H9 (cell line): Measurements from ENCODE around the gene CST4. TPM values are rescaled to one million over a fixed set of nuclear protein-coding genes. Genes with fewer than 3 reads are reported as not detected.

Experiments used
- DNase-seq: peaks from one replicate; pipeline ENCODE4 v3.0.0-alpha.2; 2017
- H2AFZ ChIP-seq: one replicate; pipeline ENCODE4 v1.6.1; 2013; ENCODE audit warnings: mild to moderate bottlenecking, low read length, control low read depth, moderate library complexity
- H2AK5ac ChIP-seq: 2 replicates; pipeline ENCODE4 v1.6.1; 2013; ENCODE audit warnings: low read length, control low read depth, mixed read lengths; ENCODE audit not compliant: insufficient read length
- H2BK120ac ChIP-seq: one replicate; pipeline ENCODE4 v1.6.1; 2013; ENCODE audit warnings: low read depth, mild to moderate bottlenecking, low read length, control low read depth, inconsistent platforms; ENCODE audit not compliant: poor library complexity, severe bottlenecking
- H2BK12ac ChIP-seq: 2 replicates; pipeline ENCODE4 v1.6.1; 2013; ENCODE audit warnings: low read length, control low read depth, mixed read lengths, low read depth; ENCODE audit not compliant: insufficient read length
- H2BK15ac ChIP-seq: 2 replicates; pipeline ENCODE4 v1.6.1; 2013; ENCODE audit warnings: low read depth, low read length, control low read depth
- H2BK20ac ChIP-seq: one replicate; pipeline ENCODE4 v1.6.1; 2013; ENCODE audit warnings: low read depth, mild to moderate bottlenecking, low read length, control low read depth, inconsistent platforms; ENCODE audit not compliant: poor library complexity, severe bottlenecking
- H2BK5ac ChIP-seq: 2 replicates; pipeline ENCODE4 v1.6.1; 2013; ENCODE audit warnings: low read length, control low read depth, mixed read lengths; ENCODE audit not compliant: insufficient read length
- H3K14ac ChIP-seq: 2 replicates; pipeline ENCODE4 v1.6.1; 2013; ENCODE audit warnings: low read length, control low read depth; ENCODE audit not compliant: insufficient read depth
- H3K18ac ChIP-seq: 2 replicates; pipeline ENCODE4 v1.6.1; 2013; ENCODE audit warnings: low read depth, mild to moderate bottlenecking, mixed read lengths, low read length, control low read depth; ENCODE audit not compliant: insufficient read length
- H3K23ac ChIP-seq: 2 replicates; pipeline ENCODE4 v1.6.1; 2013; ENCODE audit warnings: low read length, control low read depth, mixed read lengths, low read depth; ENCODE audit not compliant: insufficient read length
- H3K23me2 ChIP-seq: 2 replicates; pipeline ENCODE4 v1.6.1; 2013; ENCODE audit warnings: low read depth, mild to moderate bottlenecking, mixed read lengths, low read length, control low read depth; ENCODE audit not compliant: insufficient read length, poor library complexity, severe bottlenecking
- H3K27ac ChIP-seq: 2 replicates; pipeline ENCODE4 v1.5.1; 2013; ENCODE audit warnings: low read length, control low read depth, mixed read lengths, low read depth; ENCODE audit not compliant: insufficient read length
- H3K27me3 ChIP-seq: 2 replicates; pipeline ENCODE4 v1.6.1; 2013; ENCODE audit warnings: low read length, control low read depth, inconsistent platforms; ENCODE audit not compliant: insufficient read depth
- H3K4ac ChIP-seq: 2 replicates; pipeline ENCODE4 v1.6.1; 2013; ENCODE audit warnings: low read depth, mild to moderate bottlenecking, control low read depth, inconsistent platforms, low read length, moderate library complexity
- H3K4me1 ChIP-seq: 2 replicates; pipeline ENCODE4 v1.6.1; 2013; ENCODE audit warnings: low read length, control low read depth, inconsistent platforms; ENCODE audit not compliant: insufficient read depth
- H3K4me2 ChIP-seq: 2 replicates; pipeline ENCODE4 v1.6.1; 2013; ENCODE audit warnings: low read length, control low read depth, mixed read lengths; ENCODE audit not compliant: insufficient read length, insufficient read depth
- H3K56ac ChIP-seq: 2 replicates; pipeline ENCODE4 v1.6.1; 2013; ENCODE audit warnings: low read depth, mild to moderate bottlenecking, mixed read lengths, low read length, control low read depth; ENCODE audit not compliant: insufficient read length
- H3K79me1 ChIP-seq: 2 replicates; pipeline ENCODE4 v1.6.1; 2013; ENCODE audit warnings: low read depth, mild to moderate bottlenecking, moderate library complexity, low read length, control low read depth, inconsistent platforms; ENCODE audit not compliant: insufficient read depth, poor library complexity, severe bottlenecking
- H3K79me2 ChIP-seq: 2 replicates; pipeline ENCODE4 v1.6.1; 2013; ENCODE audit warnings: low read length, control low read depth, inconsistent platforms; ENCODE audit not compliant: insufficient read depth
- H3K9ac ChIP-seq: 2 replicates; pipeline ENCODE4 v1.6.1; 2013; ENCODE audit warnings: low read length, control low read depth, mixed read lengths; ENCODE audit not compliant: insufficient read length; ENCODE audit errors: extremely low read depth
- H3K9me3 ChIP-seq: one replicate; pipeline ENCODE4 v1.6.1; 2013; ENCODE audit warnings: low read depth, low read length, inconsistent platforms; ENCODE audit not compliant: control insufficient read depth
- H3T11ph ChIP-seq: one replicate; pipeline ENCODE4 v1.6.1; 2013; ENCODE audit warnings: mild to moderate bottlenecking, low read length, control low read depth, inconsistent platforms
- H4K20me1 ChIP-seq: one replicate; pipeline ENCODE4 v1.6.1; 2013; ENCODE audit not compliant: control insufficient read depth, insufficient read length, insufficient read depth
- H4K5ac ChIP-seq: 2 replicates; pipeline ENCODE4 v1.6.1; 2013; ENCODE audit warnings: low read depth, mild to moderate bottlenecking, mixed read lengths, low read length, control low read depth; ENCODE audit not compliant: insufficient read length
- H4K8ac ChIP-seq: replicated peaks from 2 replicates; pipeline ENCODE4 v1.6.1; 2013; ENCODE audit warnings: low read length, control low read depth, mixed read lengths, low read depth; ENCODE audit not compliant: insufficient read length
- H4K91ac ChIP-seq: 2 replicates; pipeline ENCODE4 v1.6.1; 2013; ENCODE audit warnings: low read depth, mild to moderate bottlenecking, moderate library complexity, mixed read lengths, low read length, control low read depth; ENCODE audit not compliant: insufficient read length
- H3K27ac Mint-ChIP-seq, 3 experiments: 2 replicates in 2 of 3; 3 replicates in 1 of 3; pipeline ENCODE4 v1.8.0; 2020 to 2021; ENCODE audit warnings: mixed read lengths in 3 of 3, mild to moderate bottlenecking in 1 of 3, moderate library complexity in 1 of 3
- H3K27me3 Mint-ChIP-seq: 2 replicates; pipeline ENCODE4 v1.8.0; 2021; ENCODE audit warnings: low read depth, mild to moderate bottlenecking, moderate library complexity, mixed read lengths
- H3K36me3 Mint-ChIP-seq, 3 experiments: 2 replicates in 2 of 3; 3 replicates in 1 of 3; pipeline ENCODE4 v1.8.0; 2020 to 2021; ENCODE audit warnings: low read depth in 3 of 3, mixed read lengths in 3 of 3; ENCODE audit not compliant: insufficient read depth in 1 of 3
- H3K4me1 Mint-ChIP-seq, 2 experiments: 2 replicates each; pipeline ENCODE4 v1.8.0; 2020; ENCODE audit warnings: mixed read lengths in 2 of 2
- H3K4me3 Mint-ChIP-seq, 2 experiments: 2 replicates in 1 of 2; 3 replicates in 1 of 2; pipeline ENCODE4 v1.8.0; 2020 to 2021; ENCODE audit warnings: mild to moderate bottlenecking in 2 of 2, mixed read lengths in 2 of 2, moderate library complexity in 1 of 2
- H3K9me3 Mint-ChIP-seq, 2 experiments: 2 replicates in 1 of 2; 3 replicates in 1 of 2; pipeline ENCODE4 v1.8.0; 2020; ENCODE audit warnings: mild to moderate bottlenecking in 2 of 2, mixed read lengths in 2 of 2, moderate library complexity in 1 of 2
- CTCF ChIP-seq: fragments of 200-600 bp; sonication (generic); conservative IDR thresholded peaks from 3 replicates; pipeline ENCODE4 v1.8.0; 2021; ENCODE audit warnings: antibody characterized with exemption, mild to moderate bottlenecking
- WGBS: extraction: QIAGEN DNeasy Blood & Tissue Kit; methylation state at CpG from one replicate; pipeline ENCODE4 v1.1.7; 2013; ENCODE audit warnings: missing lambda C conversion rate, low lambda C conversion rate, mixed read lengths; ENCODE audit not compliant: insufficient read length; ENCODE audit errors: extremely low coverage; 5-methylcytosine and 5-hydroxymethylcytosine counted together
- total RNA-seq: library from RNA; stranded (reverse); gene quantifications from 2 replicates; pipeline ENCODE4 v1.2.1, GENCODE V29; 2021

CST4 gene
- total RNA-seq, 1 experiment from 2014 or later = not detected

- Histone ChIP-seq H2BK5ac (no peak overlapping the region), H2AFZ (no peak overlapping the region), H2BK12ac (no peak overlapping the region), H2AK5ac (no peak overlapping the region), H3K27ac (no peak overlapping the region), H3K4ac (no peak overlapping the region), H3K9ac (no peak overlapping the region), H3K4me2 (no peak overlapping the region), H3K23me2 (no peaks in the 10 kb centered on the region), H3K4me1 (no peaks in the 10 kb centered on the region), H3K79me1 (no peaks in the 10 kb centered on the region), H3K27me3 (no peaks in the 10 kb centered on the region), H3K23ac (no peak overlapping the region), H2BK120ac (no peak overlapping the region), H4K20me1 (no peaks in the 10 kb centered on the region), H3K79me2 (no peaks in the 10 kb centered on the region), H3K18ac (no peak overlapping the region), H3K9me3 (no peaks in the 10 kb centered on the region), H3K14ac (no peak overlapping the region), H2BK15ac (no peak overlapping the region), H2BK20ac (no peak overlapping the region), H3T11ph (no peak overlapping the region), H3K56ac (no peak overlapping the region), H4K8ac (no peak overlapping the region), H4K91ac (no peak overlapping the region), H4K5ac (no peak overlapping the region)
- TF ChIP-seq CTCF = no peak
- peaks cover 1% of the 10 kb centered on the region; the same call in 1 of the 2 replicates for H3K27me3 Mint-ChIP-seq
- DNase-seq = no peak
- no CpG with 5 or more reads among the region's 6 CpGs for WGBS
- H3K9me3 Mint-ChIP-seq = no peaks in the 10 kb centered on the region
- no peaks in the 10 kb centered on the region for H3K36me3 Mint-ChIP-seq
- H3K4me1 Mint-ChIP-seq = no peaks in the 10 kb centered on the region
- no peak overlapping the region for H3K4me3 Mint-ChIP-seq
- H3K27ac Mint-ChIP-seq = no peak overlapping the region
These were observed 25.7 kb downstream of the CST4 start for GRCh38 chr20:23663180-23663579.
